CD14-positive monocyte (primary cell): ENCODE measurements around the gene VTI1A. TPM values are rescaled to one million over a fixed set of nuclear protein-coding genes. Genes with fewer than 3 reads are reported as not detected.

Experiments used
- DNase-seq, 3 donors: peaks; one replicate each; pipeline ENCODE4 v3.0.0-alpha.2; 2011 to 2022
- H2AFZ ChIP-seq: 2 replicates; pipeline ENCODE4 v1.6.0; 2012; ENCODE audit warnings: mild to moderate bottlenecking, low read depth, low read length, inconsistent platforms; ENCODE audit not compliant: insufficient read depth, poor library complexity, severe bottlenecking
- H3K27ac ChIP-seq, 2 donors: 1 replicate in 1 of 2; 2 replicates in 1 of 2; pipeline ENCODE4 v1.5.1; 2012 to 2013; ENCODE audit warnings: low read length in 2 of 2, control low read depth in 1 of 2, inconsistent platforms in 1 of 2, low read depth in 1 of 2, mild to moderate bottlenecking in 1 of 2
- H3K27me3 ChIP-seq, 2 donors: one replicate each; pipeline versions ENCODE4 v1.6.0 to v1.6.1; 2011 to 2013; ENCODE audit warnings: low read length in 2 of 2; ENCODE audit not compliant: control insufficient read depth in 2 of 2, insufficient read depth in 2 of 2
- H3K36me3 ChIP-seq, 2 donors: replicated peaks in 1 of 2; 1 replicate in 1 of 2; 2 replicates in 1 of 2; pipeline versions ENCODE4 v1.5.1 to v1.6.1; 2012 to 2013; ENCODE audit warnings: low read length in 2 of 2, control low read depth in 1 of 2, inconsistent platforms in 1 of 2, mild to moderate bottlenecking in 1 of 2; ENCODE audit not compliant: insufficient read depth in 2 of 2, control insufficient read depth in 1 of 2
- H3K4me1 ChIP-seq, 2 donors: 1 replicate in 1 of 2; 2 replicates in 1 of 2; pipeline versions ENCODE4 v1.5.1 to v1.6.1; 2012 to 2013; ENCODE audit warnings: low read length in 2 of 2, control low read depth in 1 of 2, inconsistent platforms in 1 of 2, mild to moderate bottlenecking in 1 of 2, moderate library complexity in 1 of 2; ENCODE audit not compliant: insufficient read depth in 2 of 2, control insufficient read depth in 1 of 2
- H3K4me2 ChIP-seq: replicated peaks from 2 replicates; pipeline ENCODE3; 2012; ENCODE audit warnings: low read length, moderate library complexity, mild to moderate bottlenecking; ENCODE audit not compliant: poor library complexity, severe bottlenecking; ENCODE audit errors: extremely low read depth
- H3K4me3 ChIP-seq, 3 experiments: fragments of 200-600 bp in 1 of 3; sonication (generic) in 1 of 3; replicated peaks in 1 of 3; 1 replicate in 2 of 3; 2 replicates in 1 of 3; pipeline ENCODE4 v1.5.1; 2011 to 2013; ENCODE audit warnings: low read length in 3 of 3, mild to moderate bottlenecking in 3 of 3, control low read depth in 2 of 3, low read depth in 2 of 3, inconsistent platforms in 1 of 3, moderate library complexity in 1 of 3
- H3K79me2 ChIP-seq: 2 replicates; pipeline ENCODE4 v1.6.0; 2012; ENCODE audit warnings: mild to moderate bottlenecking, control low read depth, inconsistent platforms, low read length, moderate library complexity; ENCODE audit not compliant: insufficient read depth
- H3K9ac ChIP-seq: 2 replicates; pipeline ENCODE4 v1.6.0; 2017; ENCODE audit warnings: low read length, mild to moderate bottlenecking; ENCODE audit not compliant: insufficient read depth, poor library complexity, severe bottlenecking
- H3K9me3 ChIP-seq, 2 donors: replicated peaks in 1 of 2; 1 replicate in 1 of 2; 2 replicates in 1 of 2; pipeline versions ENCODE4 v1.5.1 to v1.6.1; 2012 to 2013; ENCODE audit warnings: low read length in 2 of 2, control low read depth in 1 of 2; ENCODE audit not compliant: control insufficient read depth in 1 of 2, insufficient read depth in 1 of 2
- H4K20me1 ChIP-seq: 2 replicates; pipeline ENCODE4 v1.6.0; 2012; ENCODE audit warnings: mild to moderate bottlenecking, low read length, control low read depth, moderate library complexity; ENCODE audit not compliant: insufficient read depth
- H3K27ac Mint-ChIP-seq, 7 donors: one replicate each; pipeline ENCODE4 v1.8.0; 2020; ENCODE audit warnings: mild to moderate bottlenecking in 7 of 7, mixed read lengths in 7 of 7, moderate library complexity in 6 of 7, inconsistent platforms in 2 of 7
- H3K27me3 Mint-ChIP-seq, 3 donors: one replicate each; pipeline ENCODE4 v1.8.0; 2021 to 2022; ENCODE audit warnings: low read depth in 3 of 3, mild to moderate bottlenecking in 3 of 3, mixed read lengths in 3 of 3, moderate library complexity in 3 of 3, inconsistent platforms in 1 of 3
- H3K36me3 Mint-ChIP-seq, 2 donors: one replicate each; pipeline ENCODE4 v1.8.0; 2020; ENCODE audit warnings: mixed read lengths in 2 of 2, inconsistent platforms in 1 of 2, mild to moderate bottlenecking in 1 of 2
- H3K4me1 Mint-ChIP-seq: one replicate; pipeline ENCODE4 v1.8.0; 2020; ENCODE audit warnings: mild to moderate bottlenecking, mixed read lengths
- H3K4me3 Mint-ChIP-seq, 2 donors: one replicate each; pipeline ENCODE4 v1.8.0; 2020; ENCODE audit warnings: mild to moderate bottlenecking in 2 of 2, mixed read lengths in 2 of 2, moderate library complexity in 1 of 2
- H3K9me3 Mint-ChIP-seq, 7 donors: one replicate each; pipeline ENCODE4 v1.8.0; 2020 to 2022; ENCODE audit warnings: mixed read lengths in 7 of 7, mild to moderate bottlenecking in 6 of 7, moderate library complexity in 6 of 7, inconsistent platforms in 2 of 7
- WGBS: methylation state at CpG from one replicate; pipeline ENCODE4 v1.1.5; 2013; ENCODE audit warnings: missing lambda C conversion rate; ENCODE audit not compliant: insufficient coverage; 5-methylcytosine and 5-hydroxymethylcytosine counted together
- intact Hi-C, 2 donors: fragments of 100-400 bp; cut with micrococcal nuclease; formaldehyde crosslinking; loops; one replicate each; pipeline versions ENCODE4 v1.15.0 to v1.15.1; 2023
- polyA plus RNA-seq, 3 donors: library from polyadenylated mRNA; depleted of rRNA in 1 of 3; unstranded in 2 of 3; stranded (reverse) in 1 of 3; fragments of 300-500 nt in 2 of 3; fragments of >200 nt in 1 of 3; fragmentation: Illumina TruSeq in 2 of 3; gene quantifications; 1 replicate in 2 of 3; 2 replicates in 1 of 3; pipeline ENCODE4 v1.2.3, GENCODE V29; 2012 to 2021
- TF ChIP-seq, protein P1 (sequence below): fragments of 200-600 bp; IDR thresholded peaks from one replicate; pipeline ENCODE4 v1.8.0; 2022; ENCODE audit warnings: antibody characterized with exemption, mild to moderate bottlenecking

Gene VTI1A
- polyA plus RNA-seq, 3 donors: 23.6 to 25.4 (median 24.1) TPM

DNA sequence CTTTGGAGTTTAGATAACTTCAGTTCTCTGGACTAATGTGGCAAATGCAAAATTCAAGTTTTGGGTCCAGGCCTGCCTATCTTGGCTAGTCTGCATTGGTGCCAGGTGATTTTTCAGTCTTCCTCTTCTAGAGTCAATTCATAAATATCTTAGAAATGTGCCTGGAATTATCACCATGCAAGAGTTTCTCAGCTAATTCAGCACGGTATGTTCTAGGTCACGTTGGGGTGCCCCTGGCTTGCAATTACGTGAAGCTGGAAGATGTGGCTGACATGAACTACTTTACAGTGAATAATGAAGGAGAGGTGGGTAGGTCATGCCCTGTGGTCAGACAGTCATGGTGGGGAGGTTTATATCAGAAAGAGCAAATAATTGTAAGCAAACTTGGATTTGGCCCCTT, 25.3 kb upstream of the VTI1A start:
- peak overlapping the region in 1 of 7 donors; percentile 25 for H3K27ac Mint-ChIP-seq
- H3K27me3 Mint-ChIP-seq: no peaks in the 10 kb centered on the region
- TF ChIP-seq, protein P1, sequence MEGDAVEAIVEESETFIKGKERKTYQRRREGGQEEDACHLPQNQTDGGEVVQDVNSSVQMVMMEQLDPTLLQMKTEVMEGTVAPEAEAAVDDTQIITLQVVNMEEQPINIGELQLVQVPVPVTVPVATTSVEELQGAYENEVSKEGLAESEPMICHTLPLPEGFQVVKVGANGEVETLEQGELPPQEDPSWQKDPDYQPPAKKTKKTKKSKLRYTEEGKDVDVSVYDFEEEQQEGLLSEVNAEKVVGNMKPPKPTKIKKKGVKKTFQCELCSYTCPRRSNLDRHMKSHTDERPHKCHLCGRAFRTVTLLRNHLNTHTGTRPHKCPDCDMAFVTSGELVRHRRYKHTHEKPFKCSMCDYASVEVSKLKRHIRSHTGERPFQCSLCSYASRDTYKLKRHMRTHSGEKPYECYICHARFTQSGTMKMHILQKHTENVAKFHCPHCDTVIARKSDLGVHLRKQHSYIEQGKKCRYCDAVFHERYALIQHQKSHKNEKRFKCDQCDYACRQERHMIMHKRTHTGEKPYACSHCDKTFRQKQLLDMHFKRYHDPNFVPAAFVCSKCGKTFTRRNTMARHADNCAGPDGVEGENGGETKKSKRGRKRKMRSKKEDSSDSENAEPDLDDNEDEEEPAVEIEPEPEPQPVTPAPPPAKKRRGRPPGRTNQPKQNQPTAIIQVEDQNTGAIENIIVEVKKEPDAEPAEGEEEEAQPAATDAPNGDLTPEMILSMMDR: no peak
- Histone ChIP-seq H3K4me2 (no peak overlapping the region), H3K79me2 (no peaks in the 10 kb centered on the region), H3K9ac (no peak overlapping the region), H3K4me3 (no peak overlapping the region), H3K4me1 (no peaks in the 10 kb centered on the region), H3K27me3 (no peaks in the 10 kb centered on the region), H3K27ac (no peak overlapping the region), H3K36me3 (peaks cover 78 to 96% of the 10 kb centered on the region in 2 donors), H2AFZ (no peak overlapping the region), H3K9me3 (no peaks in the 10 kb centered on the region), H4K20me1 (no peaks in the 10 kb centered on the region)
- H3K36me3 Mint-ChIP-seq: peaks cover 73 to 85% of the 10 kb centered on the region in 2 donors
- 96% methylated on average over 3 of the region's 3 CpGs for WGBS
- intact Hi-C loops: no loop called here
- DNase-seq: no peak
- H3K4me3 Mint-ChIP-seq: no peak overlapping the region
- H3K4me1 Mint-ChIP-seq: peaks cover 2% of the 10 kb centered on the region
- no peaks in the 10 kb centered on the region for H3K9me3 Mint-ChIP-seq

DNA sequence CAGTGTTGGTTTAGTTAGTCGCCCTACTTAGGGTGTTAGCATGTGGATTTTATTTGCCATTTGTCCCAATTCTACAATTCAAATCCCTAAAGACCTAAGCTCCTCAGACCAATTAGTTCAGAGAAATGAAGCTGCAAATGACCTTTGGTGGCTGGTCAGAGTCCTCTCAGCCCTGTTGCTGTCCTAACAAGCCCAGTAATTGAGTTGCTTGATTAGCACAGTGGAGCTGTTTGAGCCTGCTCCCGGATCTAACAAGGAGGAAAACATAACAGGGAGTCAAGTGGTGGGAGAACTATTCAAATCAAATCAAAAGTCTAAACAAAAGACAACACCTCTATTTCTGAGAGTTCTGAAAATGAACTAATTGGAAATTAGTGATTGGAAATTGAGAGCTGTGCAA, 22.4 kb upstream of the VTI1A start:
- H2AFZ ChIP-seq: no peak overlapping the region
- no peaks in the 10 kb centered on the region for H3K27me3 Mint-ChIP-seq
- TF ChIP-seq, protein P1: no peak
- peaks cover 76 to 92% of the 10 kb centered on the region in 2 donors for H3K36me3 Mint-ChIP-seq
- H3K79me2 ChIP-seq: no peaks in the 10 kb centered on the region
- intact Hi-C loops: no loop called here
- no peaks in the 10 kb centered on the region for H3K4me1 ChIP-seq
- WGBS: no CpG with 5 or more reads among the region's 2 CpGs
- H4K20me1 ChIP-seq: no peaks in the 10 kb centered on the region
- no peaks in the 10 kb centered on the region for H3K9me3 Mint-ChIP-seq
- peaks cover 2% of the 10 kb centered on the region for H3K4me1 Mint-ChIP-seq
- no peak overlapping the region for H3K4me3 Mint-ChIP-seq
- H3K4me3 ChIP-seq: no peak overlapping the region
- H3K27ac Mint-ChIP-seq: no peak overlapping the region
- H3K27ac ChIP-seq: no peak overlapping the region
- no peak for DNase-seq
- H3K9me3 ChIP-seq: no peaks in the 10 kb centered on the region
- H3K9ac ChIP-seq: no peak overlapping the region
- H3K36me3 ChIP-seq: peaks cover 84 to 96% of the 10 kb centered on the region in 2 donors
- H3K27me3 ChIP-seq: no peaks in the 10 kb centered on the region
- H3K4me2 ChIP-seq: no peak overlapping the region
